HEK293T (cell line): ENCODE measurements around the gene VIPR2.
A peak's percentile ranks its signal among the peaks of the same experiment; 100 is the strongest.

Source experiments
- CTCF ChIA-PET: fragments of 350-600 bp; formaldehyde crosslinking; extraction: SDS; loops from one replicate; lab custom pipeline; 2021; ENCODE audit warnings: antibody characterized with exemption, inconsistent platforms; lab: Yijun Ruan, JAX
- POLR2A ChIA-PET: fragments of 350-600 bp; formaldehyde crosslinking; extraction: SDS; loops from one replicate; lab custom pipeline; 2020; ENCODE audit warnings: antibody characterized with exemption, inconsistent platforms; lab: Yijun Ruan, JAX
- DNase-seq: peaks from one replicate; pipeline ENCODE4 v3.0.0; 2012; ENCODE audit warnings: mixed read lengths; ENCODE audit errors: extremely low spot score
- ARNT ChIP-seq: fragments of 450-650 bp; IDR thresholded peaks from 2 replicates; pipeline ENCODE4 v1.6.1; 2017; ENCODE audit warnings: mild to moderate bottlenecking
- BHLHE40 ChIP-seq: fragments of 450-650 bp; IDR thresholded peaks from 2 replicates; pipeline ENCODE4 v1.6.1; 2016; ENCODE audit warnings: mild to moderate bottlenecking, moderate library complexity, borderline replicate concordance
- CTBP1 ChIP-seq: fragments of 450-650 bp; IDR thresholded peaks from 2 replicates; pipeline ENCODE4 v1.6.1; 2016; ENCODE audit warnings: borderline replicate concordance
- ELF4 ChIP-seq: fragments of 450-650 bp; IDR thresholded peaks from 2 replicates; pipeline ENCODE4 v1.6.1; 2017; ENCODE audit warnings: antibody characterized with exemption
- FOXA1 ChIP-seq: fragments of 450-650 bp; IDR thresholded peaks from 2 replicates; pipeline ENCODE4 v1.6.1; 2016; ENCODE audit warnings: mild to moderate bottlenecking
- FOXK2 ChIP-seq: fragments of 450-650 bp; IDR thresholded peaks from 2 replicates; pipeline ENCODE4 v1.6.1; 2016; ENCODE audit warnings: mild to moderate bottlenecking
- FOXM1 ChIP-seq: fragments of 450-650 bp; IDR thresholded peaks from 2 replicates; pipeline ENCODE4 v1.6.1; 2017; ENCODE audit warnings: mild to moderate bottlenecking, borderline replicate concordance
- HDGF ChIP-seq: fragments of 450-650 bp; IDR thresholded peaks from 2 replicates; pipeline ENCODE4 v1.6.1; 2017; ENCODE audit warnings: antibody characterized with exemption, borderline replicate concordance
- L3MBTL2 ChIP-seq: fragments of 450-650 bp; conservative IDR thresholded peaks from 2 replicates; pipeline ENCODE4 v1.6.1; 2016; ENCODE audit warnings: mild to moderate bottlenecking
- LEF1 ChIP-seq: fragments of 450-650 bp; IDR thresholded peaks from 2 replicates; pipeline ENCODE4 v1.6.1; 2017; ENCODE audit warnings: mild to moderate bottlenecking, borderline replicate concordance
- NFRKB ChIP-seq: fragments of 450-650 bp; IDR thresholded peaks from 2 replicates; pipeline ENCODE4 v1.6.1; 2016; ENCODE audit warnings: mild to moderate bottlenecking, moderate library complexity
- PKNOX1 ChIP-seq: fragments of 450-650 bp; IDR thresholded peaks from 2 replicates; pipeline ENCODE4 v1.6.1; 2016
- SP1 ChIP-seq: fragments of 450-650 bp; IDR thresholded peaks from 2 replicates; pipeline ENCODE4 v1.6.1; 2017
- SUZ12 ChIP-seq: fragments of 450-650 bp; IDR thresholded peaks from 2 replicates; pipeline ENCODE4 v1.6.1; 2016; ENCODE audit warnings: mild to moderate bottlenecking
- TARDBP ChIP-seq: fragments of 450-650 bp; IDR thresholded peaks from 2 replicates; pipeline ENCODE4 v1.6.1; 2016
- ZNF384 ChIP-seq: fragments of 450-650 bp; IDR thresholded peaks from 2 replicates; pipeline ENCODE4 v1.6.1; 2016

VIPR2 gene

GRCh38 chr7:159056737-159057136 is 87.9 kb downstream of the VIPR2 start:
- CTCF ChIA-PET: interaction anchor here (0.8 kb wide), 1 partner anchor 28 kb away, joined by 3 read pairs; no protein-coding TSS in a partner anchor
- no peak for DNase-seq
- TF ChIP-seq ARNT (no peak), FOXK2 (no peak), PKNOX1 (peak; percentile 31)
- POLR2A ChIA-PET: no interaction called here

- POLR2A ChIA-PET: no interaction called here
- TF ChIP-seq PKNOX1 (no peak), BHLHE40 (no peak), NFRKB (no peak), SP1 (no peak), CTBP1 (no peak), FOXA1 (no peak)
- no peak for DNase-seq
- CTCF ChIA-PET: no interaction called here
Measured at GRCh38 chr7:159051916-159052315, 92.8 kb downstream of the VIPR2 start.

DNA sequence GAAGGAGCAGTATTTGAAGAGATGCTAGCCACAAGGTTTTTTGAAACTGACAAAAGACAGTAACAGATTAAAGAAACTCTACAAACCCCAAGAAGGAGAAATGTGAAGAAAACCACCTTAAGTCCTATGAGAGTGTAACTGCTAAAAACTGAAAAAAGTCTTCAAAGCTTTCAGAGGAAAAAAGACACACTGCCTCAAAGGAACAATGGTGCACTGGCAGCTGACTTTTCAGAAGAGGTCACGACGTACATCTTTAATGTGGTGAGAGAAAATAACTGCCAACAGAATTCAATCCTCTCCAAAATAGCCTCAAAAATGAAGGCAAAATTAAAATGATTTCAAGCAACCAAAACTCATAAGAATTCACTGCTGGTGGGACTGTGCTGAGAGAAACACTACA is 94.0 kb downstream of the VIPR2 start:
- DNase-seq: no peak
- POLR2A ChIA-PET: no interaction called here
- CTCF ChIA-PET: no interaction called here

GRCh38 chr7:159049266-159050025 is 95.2 kb downstream of the VIPR2 start:
- ChIA-PET POLR2A (no interaction called here), CTCF (no interaction called here)
- DNase-seq: no peak
- TF ChIP-seq SUZ12: no peak
- no peak for TF ChIP-seq ELF4
- TF ChIP-seq FOXK2: no peak
- TF ChIP-seq CTBP1: no peak
- no peak for TF ChIP-seq PKNOX1
- TF ChIP-seq FOXM1: no peak
- no peak for TF ChIP-seq ZNF384

More for the DNA sequence above, 94.0 kb downstream of the VIPR2 start:
- TF ChIP-seq NFRKB (no peak), CTBP1 (no peak), HDGF (no peak), PKNOX1 (no peak), ARNT (no peak), ELF4 (no peak), FOXM1 (no peak), TARDBP (no peak), BHLHE40 (no peak), SP1 (no peak)

DNA sequence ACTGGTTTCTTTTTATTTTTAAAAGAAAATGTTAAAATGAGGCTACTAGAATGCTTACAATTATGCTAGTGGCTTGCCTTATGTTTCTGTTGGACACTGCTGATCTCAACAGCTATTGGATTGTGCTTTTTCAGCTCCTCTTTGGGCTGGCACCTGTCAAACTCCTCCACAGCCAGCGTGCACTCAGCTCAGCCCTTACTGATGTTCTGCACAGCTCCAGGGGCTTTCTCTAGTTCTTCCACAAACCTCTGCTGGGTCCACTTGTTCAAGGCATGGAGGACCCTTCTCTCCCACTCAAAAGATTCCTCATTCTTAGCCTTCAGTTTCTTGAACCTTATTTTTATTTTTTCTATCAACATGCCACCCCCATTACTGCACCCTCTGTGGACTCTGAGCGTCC is 96.0 kb downstream of the VIPR2 start:
- POLR2A ChIA-PET: no interaction called here
- no peak for DNase-seq
- TF ChIP-seq CTBP1 (no peak), NFRKB (no peak), HDGF (no peak), ARNT (no peak)
- CTCF ChIA-PET: no interaction called here

- no peak for DNase-seq
- CTCF ChIA-PET: interaction anchor here (0.7 kb wide), 1 partner anchor 376 kb away, joined by 3 read pairs; no protein-coding TSS in a partner anchor
Measured at GRCh38 chr7:159047536-159047935, 97.1 kb downstream of the VIPR2 start.

More at GRCh38 chr7:159047536-159047935, 97.1 kb downstream of the VIPR2 start:
- TF ChIP-seq ARNT (no peak), PKNOX1 (no peak), ZNF384 (no peak), FOXK2 (no peak), FOXA1 (no peak), TARDBP (no peak), L3MBTL2 (no peak), ELF4 (no peak), CTBP1 (no peak), HDGF (no peak), LEF1 (no peak), NFRKB (no peak), FOXM1 (no peak), SUZ12 (no peak), SP1 (no peak)
- POLR2A ChIA-PET: no interaction called here
